ENCODE results near the gene SRC.

The SRC gene

GRCh38 chr20:37397954-37398749 lies 52.2 kb downstream of the SRC start:
- no peak for DNase-seq

DNA sequence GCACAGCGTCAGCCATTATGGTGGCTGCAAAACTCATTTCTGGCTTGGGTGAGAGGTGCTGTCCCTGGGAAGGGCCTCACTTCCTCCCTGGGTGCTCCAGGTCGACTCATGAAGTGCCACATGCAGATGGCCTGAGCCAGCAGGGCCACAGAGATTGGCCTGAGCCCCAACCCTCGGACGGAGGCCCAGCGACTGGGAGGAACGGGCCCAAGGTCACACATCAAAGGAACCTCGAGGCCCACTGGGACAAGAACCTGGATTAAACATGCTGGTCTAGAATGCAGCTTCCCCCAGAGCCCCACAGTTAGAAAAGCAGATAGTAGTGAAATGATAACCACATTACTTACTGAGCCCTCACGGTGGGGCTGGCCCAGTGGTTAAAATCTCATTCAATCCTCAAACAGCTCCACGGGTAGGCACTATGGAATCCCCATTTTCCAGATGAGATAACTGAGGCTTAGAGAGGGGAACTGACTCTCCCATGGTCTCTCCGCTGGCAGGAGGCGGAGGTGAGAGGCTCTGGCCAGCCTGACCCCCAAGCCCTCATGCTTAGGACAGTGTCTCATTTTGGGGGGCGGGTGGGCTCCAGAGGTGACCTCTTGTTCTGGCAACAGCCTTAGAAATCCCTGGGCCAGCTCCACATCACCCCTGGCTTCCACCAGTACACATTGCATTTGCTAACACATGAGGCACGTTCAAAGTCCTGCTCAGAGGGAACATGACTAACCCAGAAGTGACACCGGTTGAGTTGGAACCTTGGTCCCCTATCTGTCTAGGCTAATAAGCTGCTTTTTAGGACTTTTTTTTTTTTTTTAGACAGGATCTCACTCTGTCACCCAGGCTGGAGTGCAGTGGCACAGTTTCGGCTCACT lies 53.0 kb downstream of the SRC start:
- DNase-seq, result no peak

- no peak for DNase-seq
Observed at GRCh38 chr20:37401282-37401929, 55.5 kb downstream of the SRC start.

DNA sequence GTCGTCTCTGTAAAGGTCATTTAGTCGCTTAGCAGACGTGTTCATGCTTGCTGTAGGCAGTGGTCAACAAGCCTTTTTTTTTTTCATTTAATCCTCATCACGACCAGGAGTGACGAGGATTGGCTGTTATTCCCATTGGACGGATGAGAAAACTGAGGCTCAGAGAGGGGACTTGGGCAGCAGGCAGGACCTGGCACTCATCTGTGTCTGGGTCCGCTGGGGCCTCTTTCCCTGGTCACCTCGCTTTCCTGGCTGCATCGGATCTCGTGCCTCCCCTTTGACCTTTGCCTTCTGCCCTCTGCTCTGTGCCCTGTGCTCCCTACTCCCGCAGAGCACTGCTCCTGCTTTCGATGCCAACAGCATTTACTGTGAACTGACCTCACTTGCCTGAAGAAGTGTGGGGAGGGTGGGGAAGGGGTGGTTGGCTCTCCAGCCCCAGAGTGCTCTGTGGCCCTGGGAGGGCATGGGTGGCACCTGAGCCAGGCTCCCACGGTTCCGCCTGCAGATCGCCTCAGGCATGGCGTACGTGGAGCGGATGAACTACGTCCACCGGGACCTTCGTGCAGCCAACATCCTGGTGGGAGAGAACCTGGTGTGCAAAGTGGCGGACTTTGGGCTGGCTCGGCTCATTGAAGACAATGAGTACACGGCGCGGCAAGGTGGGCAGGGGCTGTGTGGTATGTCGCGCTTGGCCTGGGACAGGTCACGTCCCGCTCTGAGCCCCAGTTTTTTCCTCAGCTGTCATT lies 56.2 kb downstream of the SRC start:
- DNase-seq, result no peak

DNA sequence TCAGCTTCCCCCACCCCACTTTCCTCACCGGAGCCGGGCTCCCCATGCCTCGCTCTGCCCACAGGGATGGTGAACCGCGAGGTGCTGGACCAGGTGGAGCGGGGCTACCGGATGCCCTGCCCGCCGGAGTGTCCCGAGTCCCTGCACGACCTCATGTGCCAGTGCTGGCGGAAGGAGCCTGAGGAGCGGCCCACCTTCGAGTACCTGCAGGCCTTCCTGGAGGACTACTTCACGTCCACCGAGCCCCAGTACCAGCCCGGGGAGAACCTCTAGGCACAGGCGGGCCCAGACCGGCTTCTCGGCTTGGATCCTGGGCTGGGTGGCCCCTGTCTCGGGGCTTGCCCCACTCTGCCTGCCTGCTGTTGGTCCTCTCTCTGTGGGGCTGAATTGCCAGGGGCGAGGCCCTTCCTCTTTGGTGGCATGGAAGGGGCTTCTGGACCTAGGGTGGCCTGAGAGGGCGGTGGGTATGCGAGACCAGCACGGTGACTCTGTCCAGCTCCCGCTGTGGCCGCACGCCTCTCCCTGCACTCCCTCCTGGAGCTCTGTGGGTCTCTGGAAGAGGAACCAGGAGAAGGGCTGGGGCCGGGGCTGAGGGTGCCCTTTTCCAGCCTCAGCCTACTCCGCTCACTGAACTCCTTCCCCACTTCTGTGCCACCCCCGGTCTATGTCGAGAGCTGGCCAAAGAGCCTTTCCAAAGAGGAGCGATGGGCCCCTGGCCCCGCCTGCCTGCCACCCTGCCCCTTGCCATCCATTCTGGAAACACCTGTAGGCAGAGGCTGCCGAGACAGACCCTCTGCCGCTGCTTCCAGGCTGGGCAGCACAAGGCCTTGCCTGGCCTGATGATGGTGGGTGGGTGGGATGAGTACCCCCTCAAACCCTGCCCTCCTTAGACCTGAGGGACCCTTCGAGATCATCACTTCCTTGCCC lies 57.4 kb downstream of the SRC start:
- no peak for DNase-seq

DNA sequence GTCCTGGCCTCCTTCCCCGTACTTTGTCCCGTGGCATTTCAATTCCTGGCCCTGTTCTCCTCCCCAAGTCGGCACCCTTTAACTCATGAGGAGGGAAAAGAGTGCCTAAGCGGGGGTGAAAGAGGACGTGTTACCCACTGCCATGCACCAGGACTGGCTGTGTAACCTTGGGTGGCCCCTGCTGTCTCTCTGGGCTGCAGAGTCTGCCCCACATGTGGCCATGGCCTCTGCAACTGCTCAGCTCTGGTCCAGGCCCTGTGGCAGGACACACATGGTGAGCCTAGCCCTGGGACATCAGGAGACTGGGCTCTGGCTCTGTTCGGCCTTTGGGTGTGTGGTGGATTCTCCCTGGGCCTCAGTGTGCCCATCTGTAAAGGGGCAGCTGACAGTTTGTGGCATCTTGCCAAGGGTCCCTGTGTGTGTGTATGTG lies 58.5 kb downstream of the SRC start:
- DNase-seq, result no peak

GRCh38 chr20:37405351-37405897 lies 59.5 kb downstream of the SRC start:
- no peak for DNase-seq

DNA sequence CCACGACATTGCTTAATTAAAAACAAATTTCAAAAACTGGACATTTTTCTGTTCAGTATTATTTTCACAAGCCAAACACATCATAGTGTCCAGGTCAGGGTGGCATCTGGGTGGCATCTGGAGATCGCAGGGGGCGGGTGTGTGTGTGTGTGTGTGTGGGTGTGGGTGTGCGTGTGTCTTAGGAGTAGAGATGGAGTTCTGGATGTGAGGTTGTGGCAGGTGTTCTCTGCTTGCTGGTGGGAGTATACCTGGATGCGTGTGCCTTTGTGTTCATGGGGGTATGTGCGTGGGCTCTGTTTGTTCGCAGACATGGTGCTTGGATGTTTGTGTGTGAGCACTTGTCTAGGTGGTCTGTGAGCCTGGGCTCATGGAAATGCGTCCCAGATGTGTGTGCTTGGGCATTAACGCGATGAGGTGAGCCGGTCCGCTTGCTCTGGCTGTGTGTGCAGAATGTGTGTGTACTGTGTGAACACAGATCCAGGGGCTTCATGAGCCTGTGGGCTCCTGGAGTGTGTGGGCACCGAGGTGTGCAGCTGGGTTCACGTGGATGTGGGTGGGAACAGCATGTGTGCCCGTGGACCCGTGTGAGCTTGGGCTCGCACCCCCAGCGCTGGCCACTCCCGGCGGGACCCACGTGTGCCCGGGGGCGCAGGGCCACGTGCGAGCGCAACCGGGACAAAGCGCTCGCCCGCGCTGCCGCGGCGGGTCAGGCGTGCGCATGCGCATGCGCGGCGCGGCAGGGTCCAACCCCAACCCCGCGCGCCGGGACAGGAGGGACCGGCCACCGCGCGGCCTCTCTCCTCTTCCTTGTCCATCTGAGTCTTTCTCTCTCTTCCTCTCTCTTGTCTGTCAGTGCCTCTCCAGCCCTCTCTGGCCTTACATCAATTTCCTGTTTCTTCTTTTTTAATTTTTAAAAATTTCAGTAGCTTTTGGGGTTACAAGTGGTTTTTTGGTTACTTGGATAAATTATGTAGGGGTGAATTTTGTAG lies 60.4 kb downstream of the SRC start:
- peak; percentile 11 for DNase-seq

DNA sequence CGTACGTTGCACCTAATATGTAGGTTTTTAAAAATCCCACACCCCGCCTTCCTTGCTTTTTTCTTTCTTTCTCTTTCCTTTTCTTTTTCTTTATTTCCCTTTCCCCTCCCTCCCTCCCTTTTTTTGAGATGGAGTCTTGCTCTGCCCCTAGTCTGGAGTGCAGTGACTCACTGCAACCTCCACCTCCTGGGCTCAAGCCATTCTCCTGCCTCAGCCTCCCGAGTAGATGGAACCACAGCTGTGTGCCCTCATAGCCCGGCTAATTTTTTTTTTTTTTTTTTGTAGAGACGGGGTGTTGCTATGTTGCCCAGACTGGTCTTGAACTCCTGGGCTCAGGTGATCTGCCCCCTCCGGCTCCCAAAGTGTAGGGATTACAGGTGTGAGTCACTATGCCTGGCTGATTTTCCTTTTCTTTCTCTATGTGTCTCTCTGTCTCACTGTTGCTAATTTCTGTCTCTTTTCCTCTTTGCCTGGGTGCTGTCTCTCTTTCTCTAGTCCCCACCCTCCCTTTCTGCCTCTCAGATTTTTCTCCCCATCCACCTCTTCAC lies 61.2 kb downstream of the SRC start:
- no peak for DNase-seq

- DNase-seq, result no peak
Observed at GRCh38 chr20:37407573-37408002, 61.6 kb downstream of the SRC start.

GRCh38 chr20:37408302-37409193 lies 62.6 kb downstream of the SRC start:
- DNase-seq, result no peak

DNA sequence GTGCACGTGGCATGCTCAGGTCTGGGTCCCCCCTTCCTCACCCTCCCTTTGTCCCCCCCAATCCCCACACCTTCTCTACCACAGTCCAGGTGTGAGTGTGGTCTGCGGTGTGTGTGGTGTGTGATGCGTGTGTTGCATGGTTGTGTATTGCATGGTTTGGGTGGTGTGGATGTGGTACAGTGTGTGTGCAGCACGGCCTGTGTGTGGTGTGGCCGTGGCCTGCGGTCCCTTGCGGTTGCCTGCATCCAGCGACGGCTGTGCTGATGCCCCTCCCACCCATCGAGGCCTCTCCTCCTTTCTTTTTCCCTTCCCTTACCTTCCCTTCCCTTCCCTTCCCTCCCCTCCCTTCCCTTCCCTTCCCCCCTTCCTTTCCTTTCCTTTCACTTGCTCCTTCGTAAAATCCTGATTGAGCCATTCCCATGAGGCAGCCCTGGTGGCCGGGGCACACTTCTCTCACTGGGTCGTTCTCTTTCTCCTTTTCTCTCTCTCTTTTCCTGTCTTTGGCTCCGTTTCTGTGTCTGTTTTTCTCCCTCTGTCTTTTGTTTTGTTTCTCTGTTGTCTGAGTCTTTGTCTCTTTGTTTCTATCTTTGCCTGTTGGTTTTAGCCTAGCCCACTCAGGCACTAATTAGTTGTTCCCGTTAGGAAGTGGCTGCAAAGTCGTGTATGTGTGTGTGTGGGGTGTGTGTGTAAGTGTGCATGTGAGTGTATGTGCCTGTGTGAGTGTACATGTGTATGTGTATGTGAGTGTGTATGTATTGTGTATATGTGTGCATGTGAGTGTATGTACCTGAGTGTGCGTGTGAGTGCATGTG lies 65.7 kb downstream of the SRC start:
- peak; percentile 25 for DNase-seq

- no peak for DNase-seq
Observed at GRCh38 chr20:37413023-37413334, 67.0 kb downstream of the SRC start.

DNA sequence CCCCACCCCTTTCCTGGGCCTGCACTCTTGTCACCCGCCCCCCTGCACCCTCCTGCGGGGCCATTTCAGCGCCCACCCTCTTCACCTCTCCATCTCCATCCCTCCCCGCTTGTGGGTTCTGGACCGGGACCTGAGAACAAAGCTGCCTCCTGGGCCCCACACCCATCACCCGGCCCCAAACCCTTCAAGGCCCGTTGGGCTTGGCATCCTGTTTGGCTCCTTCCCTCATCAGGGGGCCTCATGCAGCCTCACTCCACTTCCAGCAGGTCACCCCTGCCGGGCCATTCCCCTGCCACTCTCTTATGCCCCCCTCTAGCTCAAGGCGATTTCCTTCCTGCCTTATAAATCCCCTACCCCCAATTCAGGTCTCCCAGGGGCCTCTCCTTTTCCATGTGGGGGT lies 67.4 kb downstream of the SRC start:
- no peak for DNase-seq

DNA sequence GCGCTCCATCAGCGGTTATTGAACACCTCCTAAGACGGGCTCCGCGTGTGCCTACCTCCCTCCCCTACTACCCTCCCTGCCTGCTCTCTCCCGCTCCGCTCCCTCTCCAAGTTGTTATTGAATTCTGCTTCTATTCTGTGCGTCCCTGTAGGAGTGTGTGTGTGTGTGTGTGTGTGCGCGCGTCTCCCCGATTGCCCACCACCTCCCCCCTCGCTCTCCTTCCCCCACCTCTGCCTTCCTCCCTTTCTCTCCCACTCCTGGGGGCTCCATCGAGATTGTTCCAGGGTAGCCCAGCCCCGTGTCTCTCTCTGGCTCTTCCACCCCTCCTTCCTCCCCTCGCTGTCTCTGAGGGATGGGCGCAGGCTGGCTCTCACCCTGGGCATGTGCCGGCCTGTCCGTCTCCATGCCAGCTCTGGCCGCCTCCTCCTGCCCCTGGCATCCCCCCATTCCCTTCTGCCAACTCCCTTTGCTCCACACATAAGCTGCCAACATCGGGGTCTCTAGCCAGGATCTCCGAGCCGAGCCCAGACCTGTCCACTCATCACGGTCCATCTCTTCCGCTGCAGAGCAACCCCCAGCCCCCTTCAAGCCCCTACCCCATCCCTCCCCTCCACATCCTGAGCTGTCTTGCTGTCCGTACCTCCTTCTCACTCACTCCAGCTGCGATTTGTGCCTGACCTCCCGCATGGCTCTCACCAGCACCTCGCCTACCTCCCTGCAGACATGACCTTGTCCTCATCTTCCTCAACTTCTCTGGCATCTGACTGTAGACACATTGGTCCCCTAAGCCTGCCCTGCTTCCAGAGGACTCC lies 68.5 kb downstream of the SRC start:
- no peak for DNase-seq

GRCh38 chr20:37415118-37416085 lies 69.5 kb downstream of the SRC start:
- no peak for DNase-seq
